ENCODE data around the gene HIRIP3.
A peak's percentile ranks its signal among the peaks of the same experiment; 100 is the strongest.

- TF ChIP-seq CTCF (IDR thresholded peaks at IDR 0.05) (peak; percentile 36), EZH2phosphoT487 (IDR thresholded peaks at IDR 0.05) (no peak)
Observed at GRCh38 chr16:30000735-30001631, 5.6 kb upstream of the HIRIP3 start.
